ENCODE measurements around the gene CHAD.

DNA sequence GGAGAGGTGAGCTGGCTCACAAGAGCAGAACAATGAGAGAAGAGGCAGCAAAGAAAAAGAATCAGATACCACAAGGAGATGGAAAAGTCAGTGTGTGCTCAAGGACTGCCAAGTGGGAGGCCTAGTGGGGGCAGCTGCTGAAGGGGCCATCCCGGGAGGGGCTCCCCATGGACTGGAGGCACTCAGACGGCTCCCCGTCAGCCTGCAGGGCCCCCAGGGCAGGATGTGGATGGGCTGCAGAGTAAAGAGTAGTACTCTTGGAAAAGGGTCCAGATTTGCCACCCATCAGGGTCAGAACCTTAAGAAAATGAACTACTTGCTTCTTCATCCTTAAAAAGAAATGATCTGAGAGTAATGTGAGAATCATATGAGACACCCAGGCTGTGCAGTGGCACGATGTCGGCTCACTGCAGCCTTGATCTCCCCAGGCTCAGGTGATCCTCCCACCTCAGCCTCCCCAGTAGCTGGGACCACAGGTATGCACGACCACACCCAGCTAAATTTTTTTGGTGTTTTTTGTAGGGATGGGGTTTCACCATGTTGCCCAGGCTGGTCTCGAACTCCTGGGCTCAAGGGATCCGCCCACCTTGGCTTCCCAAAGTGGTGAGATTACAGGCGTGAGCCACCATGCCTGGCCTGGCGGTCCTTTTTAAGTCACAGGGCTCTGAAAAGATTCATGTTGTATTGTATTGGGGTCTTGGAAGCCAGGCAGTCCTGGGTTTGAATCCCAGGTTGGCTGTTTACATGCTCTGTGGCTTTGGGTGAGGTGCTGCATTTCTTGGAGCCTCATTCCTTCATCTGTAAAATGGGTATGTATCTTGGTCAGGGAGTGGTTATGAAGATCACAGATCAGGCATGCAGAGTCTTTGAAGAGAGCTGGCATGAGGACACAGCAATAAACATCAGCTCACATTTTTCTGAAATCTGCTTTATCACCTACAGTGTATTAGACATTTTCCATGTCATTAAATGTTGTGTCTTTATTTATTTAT lies 27.5 kb downstream of the CHAD start:
- no peak for TF ChIP-seq USF2 (IDR thresholded peaks at IDR 0.05; ENCODE audit: low read depth, low read length)
- TF ChIP-seq, protein P1, sequence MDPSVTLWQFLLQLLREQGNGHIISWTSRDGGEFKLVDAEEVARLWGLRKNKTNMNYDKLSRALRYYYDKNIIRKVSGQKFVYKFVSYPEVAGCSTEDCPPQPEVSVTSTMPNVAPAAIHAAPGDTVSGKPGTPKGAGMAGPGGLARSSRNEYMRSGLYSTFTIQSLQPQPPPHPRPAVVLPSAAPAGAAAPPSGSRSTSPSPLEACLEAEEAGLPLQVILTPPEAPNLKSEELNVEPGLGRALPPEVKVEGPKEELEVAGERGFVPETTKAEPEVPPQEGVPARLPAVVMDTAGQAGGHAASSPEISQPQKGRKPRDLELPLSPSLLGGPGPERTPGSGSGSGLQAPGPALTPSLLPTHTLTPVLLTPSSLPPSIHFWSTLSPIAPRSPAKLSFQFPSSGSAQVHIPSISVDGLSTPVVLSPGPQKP (IDR thresholded peaks at IDR 0.05; ENCODE audit: borderline replicate concordance, low read depth, low read length): no peak
- no peak for TF ChIP-seq CTCF (conservative IDR thresholded peaks at IDR 0.05; ENCODE audit: low read depth, low read length)
- TF ChIP-seq POLR2A (IDR thresholded peaks at IDR 0.05; ENCODE audit: low read depth, low read length): no peak
- TF ChIP-seq CEBPB (IDR thresholded peaks at IDR 0.05; ENCODE audit: low read depth, low read length): no peak
- no peak for TF ChIP-seq RCOR1 (IDR thresholded peaks at IDR 0.05; ENCODE audit: insufficient replicate concordance, low read length)
